Panc1 (cell line): ENCODE measurements around the gene USP5. TPM values are rescaled to one million over a fixed set of nuclear protein-coding genes. Genes with fewer than 3 reads are reported as not detected.

ENCODE experiments used
- ATAC-seq: fragments of 200-7000 bp; cut with Tn5 transposase; 2 replicates; pipeline ENCODE4 v1.9.1; 2020; ENCODE audit warnings: mild to moderate bottlenecking, moderate library complexity
- BruUV-seq: library from RNA; stranded (reverse); fragments of 400-500 nt; replicated peaks from 2 replicates; lab custom pipeline; 2021; lab: Mats Ljungman, UMichigan
- CTCF ChIA-PET: fragments of 300-600 bp; sonication (Branson Sonifier 250); formaldehyde crosslinking; loops from one replicate; lab custom pipeline; 2022; ENCODE audit warnings: antibody characterized with exemption; lab: Charles Lee
- POLR2A ChIA-PET: fragments of 300-600 bp; sonication (Branson Sonifier 250); formaldehyde crosslinking; loops from one replicate; lab custom pipeline; 2022; ENCODE audit warnings: antibody characterized with exemption; lab: Charles Lee
- DNase-seq: peaks from one replicate; pipeline ENCODE4 v3.0.0-alpha.2; 2010; ENCODE audit warnings: low read depth, low spot score
- H3K27ac ChIP-seq: 2 replicates; pipeline ENCODE4 v1.5.1; 2011; ENCODE audit warnings: mild to moderate bottlenecking, low read length, inconsistent platforms
- H3K27me3 ChIP-seq: fragments of 200-500 bp; sonication (Bioruptor generic); 2 replicates; pipeline ENCODE4 v1.6.0; 2014; ENCODE audit warnings: low read length, inconsistent platforms; ENCODE audit not compliant: control insufficient read depth, insufficient read depth
- H3K36me3 ChIP-seq: fragments of 200-500 bp; sonication (Bioruptor generic); 2 replicates; pipeline ENCODE4 v1.5.1; 2014; ENCODE audit warnings: inconsistent platforms, mild to moderate bottlenecking, low read length, moderate library complexity; ENCODE audit not compliant: control insufficient read depth, insufficient read depth
- H3K4me1 ChIP-seq: 2 replicates; pipeline ENCODE4 v1.5.1; 2011; ENCODE audit warnings: inconsistent platforms, mild to moderate bottlenecking, low read length, moderate library complexity; ENCODE audit not compliant: control insufficient read depth, insufficient read depth
- H3K4me3 ChIP-seq, 2 experiments: 2 replicates each; pipeline ENCODE4 v1.5.1; 2011 to 2012; ENCODE audit warnings: low read depth in 2 of 2, low read length in 2 of 2, mild to moderate bottlenecking in 2 of 2, inconsistent platforms in 1 of 2, moderate library complexity in 1 of 2
- H3K9me3 ChIP-seq: fragments of 200-500 bp; sonication (Bioruptor generic); 2 replicates; pipeline ENCODE4 v1.5.1; 2014; ENCODE audit warnings: low read depth, mild to moderate bottlenecking, inconsistent platforms, low read length, moderate library complexity; ENCODE audit not compliant: control insufficient read depth, insufficient read depth
- CTCF ChIP-seq: fragments of 450-650 bp; IDR thresholded peaks from 2 replicates; pipeline ENCODE4 v1.5.1; 2017; ENCODE audit warnings: mild to moderate bottlenecking
- POLR2AphosphoS5 ChIP-seq: IDR thresholded peaks from 2 replicates; pipeline ENCODE4 v1.6.1; 2012; ENCODE audit warnings: mild to moderate bottlenecking, low read depth, low read length, moderate library complexity
- REST ChIP-seq, 2 experiments: IDR thresholded peaks; 2 replicates each; pipeline ENCODE4 v1.6.1; 2011 to 2012; ENCODE audit warnings: low read depth in 2 of 2, control low read depth in 1 of 2, low read length in 1 of 2, mild to moderate bottlenecking in 1 of 2, moderate library complexity in 1 of 2; ENCODE audit not compliant: insufficient read depth in 1 of 2
- SIN3A ChIP-seq: IDR thresholded peaks from 2 replicates; pipeline ENCODE4 v1.6.1; 2012; ENCODE audit warnings: low read depth, mild to moderate bottlenecking, low read length, moderate library complexity, borderline replicate concordance; ENCODE audit not compliant: insufficient read depth
- TCF7L2 ChIP-seq: IDR thresholded peaks from 2 replicates; pipeline ENCODE4 v1.6.1; 2011; ENCODE audit warnings: mild to moderate bottlenecking, low read depth, low read length, inconsistent platforms
- in situ Hi-C: cut with HindIII; loops from 2 replicates; pipeline ENCODE4 v1.10.0; 2016; ENCODE audit warnings: low sequenced_read_pairs, low pct_unique_long_range_greater_than_20kb
- intact Hi-C: fragments of 100-400 bp; cut with micrococcal nuclease; formaldehyde crosslinking; loops from one replicate; pipeline ENCODE4 v1.10.0; 2022; ENCODE audit not compliant: unreplicated experiment
- total RNA-seq: library from RNA; stranded (reverse); gene quantifications from one replicate; pipeline ENCODE4 v1.2.1, GENCODE V29; 2021; ENCODE audit not compliant: unreplicated experiment

USP5 gene
- total RNA-seq, 1 experiment from 2014 or later, result 104 TPM

- in situ Hi-C loops (no loop called here), intact Hi-C loops (no loop called here)
- Histone ChIP-seq H3K9me3 (no peaks in the 10 kb centered on the region), H3K27ac (no peak overlapping the region), H3K4me3 (no peak overlapping the region), H3K27me3 (no peaks in the 10 kb centered on the region), H3K36me3 (no peaks in the 10 kb centered on the region), H3K4me1 (peaks cover 4% of the 10 kb centered on the region; the same call in 1 of the 2 replicates)
- BruUV-seq, result no TSS peak
- DNase-seq (no peak), ATAC-seq (no peak)
- CTCF ChIA-PET, result no interaction called here
- POLR2A ChIA-PET, result no interaction called here
- no peak for TF ChIP-seq POLR2AphosphoS5
- TF ChIP-seq REST (IDR thresholded peaks at IDR 0.05; ENCODE audit: insufficient read depth in 1 of 2, low read depth in 2 of 2, low read length in 1 of 2), result no peak
- TF ChIP-seq SIN3A, result no peak
- TF ChIP-seq CTCF, result no peak
- no peak for TF ChIP-seq TCF7L2
Observed at GRCh38 chr12:6830999-6831398, 21.0 kb upstream of the USP5 start.

GRCh38 chr12:6831450-6831995 is 20.4 kb upstream of the USP5 start:
- no peaks in the 10 kb centered on the region for H3K27me3 ChIP-seq
- H3K4me1 ChIP-seq, result peaks cover 4% of the 10 kb centered on the region; the same call in 1 of the 2 replicates
- in situ Hi-C loops, result no loop called here
- TF ChIP-seq POLR2AphosphoS5 (no peak), SIN3A (no peak), CTCF (no peak), TCF7L2 (no peak), REST (IDR thresholded peaks at IDR 0.05; ENCODE audit: insufficient read depth in 1 of 2, low read depth in 2 of 2, low read length in 1 of 2) (no peak)
- no peaks in the 10 kb centered on the region for H3K9me3 ChIP-seq
- H3K4me3 ChIP-seq, result no peak overlapping the region
- intact Hi-C loops, result no loop called here
- ChIA-PET CTCF (no interaction called here), POLR2A (no interaction called here)
- DNase-seq (no peak), ATAC-seq (no peak)
- BruUV-seq, result no TSS peak
- H3K27ac ChIP-seq, result no peak overlapping the region
- H3K36me3 ChIP-seq, result no peaks in the 10 kb centered on the region
